GM18870 (cell line): ENCODE measurements around the gene CRYGA.
"Not testable (repeated sequence)": the region's sequence is repeated elsewhere in the genome, so short reads cannot be mapped to it uniquely, and the experiment has no call there.

Experiments used
- ATAC-seq: cut with Tn5 transposase; IDR thresholded peaks from one replicate; pipeline ENCODE4 v1.9.1; 2021; ENCODE audit warnings: moderate library complexity; ENCODE audit not compliant: unreplicated experiment

CRYGA gene

GRCh38 chr2:208164951-208165755 is 1.8 kb upstream of the CRYGA start:
- ATAC-seq, result no peak

GRCh38 chr2:208156439-208156838 is 7.0 kb downstream of the CRYGA start:
- ATAC-seq, result no peak

- ATAC-seq, result no peak
Observed at GRCh38 chr2:208153156-208153555, 10.2 kb downstream of the CRYGA start.

GRCh38 chr2:208150956-208151355 is 12.4 kb downstream of the CRYGA start:
- ATAC-seq, result no peak

- no peak for ATAC-seq
Observed at GRCh38 chr2:208150094-208150493, 13.3 kb downstream of the CRYGA start.

GRCh38 chr2:208148803-208149202 is 14.6 kb downstream of the CRYGA start:
- ATAC-seq, result no peak

- ATAC-seq, result no peak
Observed at GRCh38 chr2:208147759-208148158, 15.6 kb downstream of the CRYGA start.

- ATAC-seq, result no peak
Observed at GRCh38 chr2:208147008-208147407, 16.4 kb downstream of the CRYGA start.

- ATAC-seq, result no peak
Observed at GRCh38 chr2:208146006-208146405, 17.4 kb downstream of the CRYGA start, which contains the start of gene CRYGB. Gene CRYGB, minus strand, starts transcription at chr2:208146158. Its CDS starts 38 bp downstream, at chr2:208146120.

- ATAC-seq, result no peak
Observed at GRCh38 chr2:208142925-208143799, 20.2 kb downstream of the CRYGA start.

- ATAC-seq, result no peak
Observed at GRCh38 chr2:208142240-208142924, 21.0 kb downstream of the CRYGA start.

GRCh38 chr2:208139447-208139846 is 23.9 kb downstream of the CRYGA start:
- ATAC-seq, result no peak

- ATAC-seq, result not testable (repeated sequence)
Observed at GRCh38 chr2:208138334-208138733, 25.1 kb downstream of the CRYGA start.

- ATAC-seq, result no peak
Observed at GRCh38 chr2:208136716-208137094, 26.7 kb downstream of the CRYGA start.

- no peak for ATAC-seq
Observed at GRCh38 chr2:208135794-208136715, 27.3 kb downstream of the CRYGA start.

- ATAC-seq, result no peak
Observed at GRCh38 chr2:208134928-208135586, 28.3 kb downstream of the CRYGA start.

GRCh38 chr2:208130712-208131110 is 32.7 kb downstream of the CRYGA start:
- no peak for ATAC-seq

GRCh38 chr2:208129744-208130711 is 33.4 kb downstream of the CRYGA start, which contains the start of gene CRYGC:
Gene CRYGC, minus strand, starts transcription at chr2:208129828. Its CDS starts 36 bp downstream, at chr2:208129792.
- no peak for ATAC-seq
